A172 (cell line): ENCODE data around the gene PDGFC. TPM values are rescaled to one million over a fixed set of nuclear protein-coding genes. Genes with fewer than 3 reads are reported as not detected.

Experiments used
- DNase-seq: peaks from one replicate; pipeline ENCODE4 v3.0.0-alpha.2; 2015; ENCODE audit warnings: low spot score
- total RNA-seq: library from RNA; depleted of rRNA; stranded (reverse); fragments of >200 nt; shearing (Covaris generic); gene quantifications from 2 replicates; pipeline ENCODE4 v1.2.3, GENCODE V29; 2014; rRNA removed

PDGFC gene
- total RNA-seq, 1 experiment from 2014 or later: 27.5 TPM

DNA sequence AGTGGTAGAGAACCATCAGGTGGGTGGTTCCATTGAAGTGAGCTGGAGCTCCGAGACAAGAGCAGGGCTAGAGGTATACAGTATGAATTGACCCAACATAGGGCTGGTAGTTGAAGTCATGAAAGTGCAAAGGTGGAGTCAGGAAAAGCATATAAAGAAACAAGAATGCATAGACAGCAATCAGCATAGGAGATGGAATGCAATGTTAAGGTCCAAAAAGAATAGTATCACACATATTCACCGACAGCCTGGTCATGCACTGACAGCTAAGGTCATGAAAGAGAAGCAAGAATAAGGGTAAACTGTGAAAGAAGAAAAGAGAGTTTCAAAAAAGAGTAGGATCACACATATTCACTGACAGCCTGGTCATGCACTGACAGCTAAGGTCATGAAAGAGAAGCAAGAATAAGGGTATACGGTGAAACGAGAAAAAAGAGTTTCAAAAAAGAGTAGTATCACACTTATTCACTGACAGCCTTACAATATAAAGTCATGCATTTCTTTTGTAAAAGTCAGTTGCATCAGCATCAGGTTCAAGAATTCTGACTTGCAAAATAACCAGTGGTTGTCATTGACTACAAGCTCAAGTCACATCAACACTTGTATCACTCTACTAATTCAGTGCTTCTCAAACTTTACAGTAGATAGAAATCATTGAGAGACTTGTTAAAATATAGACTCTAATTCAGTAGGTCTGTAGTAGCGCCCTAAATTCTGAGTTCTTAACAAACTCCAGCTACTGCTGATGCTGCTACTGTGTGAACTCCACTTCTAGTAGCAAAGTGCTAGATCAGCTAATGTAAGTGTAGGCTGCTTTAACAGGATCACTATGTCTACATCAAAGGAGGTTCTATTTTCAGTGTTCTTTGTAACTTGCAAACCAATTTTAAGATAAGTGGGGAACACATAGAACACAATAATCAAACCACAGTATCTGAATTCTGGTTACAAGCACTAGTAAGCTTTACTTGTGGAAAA is 221.9 kb downstream of the PDGFC start:
- no peak for DNase-seq

DNA sequence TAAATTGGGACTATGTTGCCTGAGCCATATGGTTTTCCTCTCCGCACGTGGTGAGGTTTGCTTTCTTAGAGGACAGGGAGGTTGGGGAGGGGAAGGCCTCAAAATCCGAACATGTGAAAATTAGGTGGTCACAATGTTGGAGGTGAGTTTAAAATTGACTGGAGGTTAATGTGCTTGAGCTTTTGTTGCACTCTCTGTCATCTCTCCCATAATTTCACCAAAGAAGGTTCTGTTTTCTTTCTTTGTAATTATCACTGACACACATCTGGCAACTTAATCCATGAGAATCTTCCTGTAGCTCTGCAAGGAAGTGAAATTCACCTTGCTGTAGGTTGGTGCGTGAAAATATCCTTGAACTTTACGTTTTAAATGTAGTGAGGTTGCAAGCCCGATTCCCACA is 225.5 kb downstream of the PDGFC start:
- no peak for DNase-seq

DNA sequence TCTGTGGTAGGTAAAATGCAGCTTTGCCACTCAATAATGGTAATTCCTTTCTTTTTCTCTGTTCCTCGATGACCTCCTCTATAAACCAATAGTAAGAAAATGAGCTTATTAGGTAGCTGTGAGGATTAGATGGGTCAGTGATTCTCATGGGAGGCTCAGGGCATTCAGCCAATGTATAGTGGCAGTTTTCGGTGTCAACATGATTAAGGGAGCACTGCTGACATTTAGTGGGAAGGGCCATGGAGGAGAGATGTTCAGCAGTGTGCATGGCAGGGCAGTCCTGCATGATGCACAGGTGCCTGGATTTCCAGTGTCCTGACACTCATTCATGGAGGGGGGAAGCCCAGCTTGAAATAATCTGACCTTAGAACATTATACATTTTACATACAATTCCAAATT is 232.8 kb downstream of the PDGFC start:
- DNase-seq: no peak

DNA sequence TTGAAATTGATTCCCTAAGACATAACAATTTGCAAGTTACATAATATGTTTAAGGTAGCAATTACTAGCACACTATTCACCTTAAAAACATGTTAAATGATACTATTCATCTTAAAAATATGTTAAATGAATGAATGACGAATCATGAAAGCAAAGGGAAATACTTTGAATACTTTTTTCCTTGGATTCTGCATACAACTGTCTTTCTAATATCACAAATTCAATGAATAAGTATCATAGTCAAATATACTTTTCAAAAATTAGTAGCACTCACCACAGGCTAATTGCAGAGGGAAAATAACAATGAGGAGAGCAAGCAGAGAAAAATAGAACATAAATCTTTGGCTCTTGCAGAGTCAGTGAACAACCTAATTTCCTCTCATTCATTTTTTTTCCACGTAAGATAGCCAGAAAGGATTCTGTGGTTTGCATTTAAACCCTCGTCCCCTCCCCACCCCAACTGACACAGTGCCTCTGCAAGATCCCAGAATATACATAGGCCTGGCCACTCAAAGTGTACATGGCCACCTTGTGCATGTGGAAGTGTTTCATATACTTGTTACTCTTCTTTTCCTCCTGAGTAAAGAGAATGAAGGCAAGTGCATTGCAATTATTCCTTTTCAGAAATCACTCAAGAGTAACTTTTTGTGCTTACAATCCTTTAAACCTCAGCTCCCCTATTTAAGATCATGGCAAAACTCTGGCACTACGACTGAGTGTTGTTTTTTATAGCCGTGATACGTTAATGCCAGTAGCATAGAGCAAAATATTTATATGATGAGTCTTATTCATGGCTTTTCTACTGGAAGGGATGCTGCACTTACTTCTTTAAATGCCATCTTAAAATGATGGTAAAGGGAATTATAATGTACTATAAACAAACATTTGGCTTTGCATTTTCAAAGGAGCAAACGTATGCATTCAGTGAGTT is 236.4 kb downstream of the PDGFC start:
- peak; percentile 38 for DNase-seq

DNA sequence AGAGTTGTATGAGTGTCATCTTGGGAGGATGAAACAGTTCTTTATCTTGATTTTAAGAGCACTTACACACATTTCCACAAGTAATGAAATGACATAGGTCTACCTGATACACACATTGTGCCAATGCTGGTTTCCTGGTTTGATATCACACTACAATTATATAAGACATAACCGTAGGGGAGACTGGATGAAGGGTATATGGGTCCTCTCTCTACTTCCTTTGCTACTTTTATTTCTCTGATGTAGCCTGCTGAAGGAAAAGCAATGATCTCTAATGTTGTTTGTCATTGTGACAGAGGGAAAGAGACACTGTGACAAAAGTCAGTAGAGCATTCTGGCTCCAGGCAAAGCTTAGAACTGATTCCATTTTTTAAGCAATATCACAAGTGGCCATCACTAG is 238.0 kb downstream of the PDGFC start:
- no peak for DNase-seq

DNA sequence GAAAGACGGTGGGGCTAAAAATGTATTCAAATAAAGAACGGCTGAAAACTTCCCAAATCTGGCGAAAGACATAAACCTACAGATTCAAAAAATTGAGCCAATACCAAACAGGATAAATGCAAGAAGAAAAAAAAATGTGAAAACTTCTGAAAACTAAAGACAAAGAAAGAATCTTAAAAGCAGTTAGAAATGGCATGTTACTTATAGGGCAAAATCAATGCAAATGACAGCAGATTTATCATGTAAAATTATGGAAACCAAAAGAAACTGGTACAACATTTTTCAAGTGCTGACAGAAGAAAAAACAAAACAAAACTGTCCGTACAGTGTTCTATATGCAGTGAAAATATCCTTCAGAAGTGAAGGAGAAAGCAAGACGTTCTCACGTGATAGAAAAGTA is 239.0 kb downstream of the PDGFC start:
- no peak for DNase-seq

DNA sequence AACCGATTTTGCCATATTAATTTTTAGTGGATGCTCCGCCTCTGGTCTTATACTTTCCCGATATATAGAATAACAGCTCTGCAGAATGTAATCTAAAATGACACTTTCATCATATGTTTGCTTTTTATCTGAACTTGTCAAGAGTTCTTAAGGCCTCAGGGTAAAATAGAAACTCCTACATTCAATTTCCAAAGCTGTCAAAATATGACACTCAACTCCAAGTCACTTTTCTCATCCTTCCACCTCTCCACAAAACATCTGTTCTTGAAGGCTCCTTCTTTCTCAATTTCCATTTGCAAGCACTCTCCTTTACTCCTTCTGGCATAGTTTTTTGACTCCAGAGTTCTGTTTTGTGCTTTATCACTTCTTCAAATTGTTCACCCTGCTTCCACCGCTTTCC is 242.2 kb downstream of the PDGFC start:
- no peak for DNase-seq

DNA sequence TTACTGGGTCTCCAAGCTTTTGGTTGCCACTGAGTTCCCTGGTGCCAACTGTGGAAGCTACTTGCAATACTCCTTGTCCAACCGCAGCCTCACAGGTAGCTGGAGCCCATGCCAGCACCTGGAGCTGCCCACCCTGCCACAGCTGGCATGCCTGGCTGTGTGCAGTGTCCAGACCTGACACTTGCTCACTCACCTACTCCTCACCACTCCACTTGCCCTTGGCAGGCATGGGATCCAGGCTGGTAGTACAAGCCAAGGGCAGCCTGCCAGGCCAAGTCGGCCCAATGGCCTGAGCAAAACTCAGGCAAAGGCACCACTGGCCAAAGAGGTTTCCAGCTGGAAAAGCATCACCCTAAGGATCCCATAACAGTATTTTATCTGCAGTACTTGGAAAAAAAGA is 246.3 kb downstream of the PDGFC start:
- DNase-seq: no peak

DNA sequence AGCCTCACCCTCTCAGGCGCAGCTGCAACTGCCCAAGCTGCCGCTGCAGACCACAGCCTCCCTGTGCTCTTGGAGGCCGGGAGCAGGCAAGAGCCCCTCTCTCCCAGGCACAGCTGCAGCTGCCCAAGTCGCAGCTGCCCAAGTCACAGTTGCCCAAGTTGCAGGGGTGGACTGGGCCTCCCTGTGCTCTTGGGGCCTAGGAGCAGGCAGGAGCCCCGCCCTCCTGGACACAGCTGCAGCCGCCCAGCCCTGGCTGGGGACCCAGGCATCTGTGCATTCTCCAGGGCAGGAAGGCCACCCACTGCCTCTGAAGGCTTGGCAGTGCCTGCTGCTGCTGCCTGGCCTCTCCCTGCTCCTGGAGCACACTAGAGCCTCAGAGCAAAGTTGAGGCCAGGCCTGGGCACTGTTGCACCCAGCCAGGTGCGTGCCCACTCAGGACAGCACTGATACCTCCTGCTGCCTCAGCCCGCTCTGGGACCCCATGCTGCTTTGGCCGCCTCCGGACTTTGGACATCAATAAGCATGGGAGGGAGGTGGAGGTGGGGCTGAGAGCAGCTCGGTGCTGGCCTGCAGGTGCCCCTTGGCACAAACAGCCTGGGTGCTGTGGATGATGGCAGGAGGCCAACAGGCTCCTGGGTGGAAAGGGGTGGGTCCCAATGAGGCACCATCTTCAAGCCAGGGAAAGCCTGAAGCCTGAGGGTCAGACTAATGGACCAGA is 247.5 kb downstream of the PDGFC start:
- DNase-seq: no peak

DNA sequence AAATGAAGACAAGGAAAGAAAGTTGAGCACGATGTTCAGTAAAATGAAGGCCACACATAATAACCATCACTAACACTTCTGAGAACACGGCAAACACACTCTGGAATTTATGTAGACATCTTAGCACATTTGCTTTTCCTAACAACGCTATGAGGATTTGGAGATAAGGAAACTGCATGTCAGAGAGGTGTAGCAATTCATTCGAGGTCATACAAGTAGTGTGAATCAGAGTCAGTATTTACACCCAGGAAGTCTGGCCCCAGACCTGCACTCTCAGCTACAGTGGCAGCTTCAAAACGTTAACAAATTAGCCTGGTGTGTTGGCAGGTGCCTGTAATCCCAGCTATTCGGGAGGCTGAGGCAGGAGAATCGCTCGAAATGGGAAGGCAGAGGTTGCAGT is 253.4 kb downstream of the PDGFC start:
- DNase-seq: no peak

DNA sequence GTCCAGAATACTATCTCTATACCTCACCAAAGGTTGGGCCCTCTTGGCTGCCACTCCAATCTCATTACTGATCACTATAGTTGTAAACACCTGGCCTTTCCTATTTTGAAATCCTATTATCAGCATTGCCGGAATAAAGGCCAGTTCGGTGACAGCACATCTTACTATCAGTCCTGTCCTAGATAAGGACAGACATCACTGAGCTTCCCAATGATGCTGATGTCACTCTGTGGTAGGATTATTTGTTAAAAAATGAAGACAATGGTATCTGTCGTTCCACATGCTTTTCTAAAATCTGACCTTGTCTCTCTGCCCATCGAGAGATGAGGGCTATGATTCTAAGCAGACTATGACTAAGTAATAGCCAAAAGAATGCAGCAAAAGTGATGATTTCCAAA is 260.4 kb downstream of the PDGFC start:
- no peak for DNase-seq

Other genes with a start within 250 kb of the PDGFC start
- gene GLRB, start 104.4 kb upstream of the PDGFC start, total RNA-seq: 8.1 and 9.4 TPM in 2 replicates
- gene GRIA2, start 248.9 kb upstream of the PDGFC start, total RNA-seq: not detected in 2 replicates